ENCODE results near the gene SIL1.

DNA sequence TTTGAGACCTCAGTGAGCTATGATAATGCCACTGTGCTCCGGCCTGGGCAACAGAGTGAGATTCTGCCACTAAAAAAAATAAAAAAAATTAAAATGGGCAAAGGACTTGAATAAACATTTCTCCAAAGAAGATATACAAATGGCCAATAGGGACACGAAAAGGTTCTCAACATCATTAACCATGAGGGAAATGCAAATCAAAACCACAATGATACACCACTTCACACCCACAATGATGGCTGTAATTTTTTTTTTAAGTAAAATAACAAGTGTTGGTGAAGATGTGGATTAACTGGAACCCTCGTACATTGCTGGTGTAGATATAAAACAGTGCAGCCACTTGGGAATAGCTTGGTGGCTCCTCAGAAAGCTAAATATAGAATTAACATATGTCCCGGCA is 68.0 kb downstream of the SIL1 start:
- TF ChIP-seq POLR2A (IDR thresholded peaks at IDR 0.05) (no peak), POLR2AphosphoS5 (IDR thresholded peaks at IDR 0.05) (no peak)
